Measurements from ENCODE around the gene NFYC. TPM values are rescaled to one million over a fixed set of nuclear protein-coding genes. Genes with fewer than 3 reads are reported as not detected.

Gene NFYC
- polyA plus RNA-seq, 1 donor = 66.0 TPM

Other genes starting within 250 kb of the NFYC start
- gene ZFP69B, start 241.2 kb upstream of the NFYC start, polyA plus RNA-seq = 2.7 TPM
- gene ZFP69, start 214.4 kb upstream of the NFYC start, polyA plus RNA-seq = 4.5 TPM
- 11.2 TPM for gene EXO5, start 182.9 kb upstream of the NFYC start, polyA plus RNA-seq
- gene ZNF684, start 160.1 kb upstream of the NFYC start, polyA plus RNA-seq = 5.6 TPM
- 6.9 TPM for gene RIMS3, start 26.0 kb upstream of the NFYC start, polyA plus RNA-seq
- 2.2 TPM for gene KCNQ4, start 92.1 kb downstream of the NFYC start, polyA plus RNA-seq
- gene CITED4, start 170.7 kb downstream of the NFYC start, polyA plus RNA-seq = 4.3 TPM

All from large intestine (tissue), 1 donor.